Activated CD4-positive, alpha-beta T cell treated with anti-CD3 and anti-CD28 coated beads for 36 hours (primary cell): ENCODE measurements around the gene PWWP2B. TPM values are rescaled to one million over a fixed set of nuclear protein-coding genes. Genes with fewer than 3 reads are reported as not detected.

Experiments
- ATAC-seq: fragments of 200-7000 bp; cut with Tn5 transposase; one replicate; pipeline ENCODE4 v1.10.0; 2021; ENCODE audit warnings: mild to moderate bottlenecking, moderate library complexity
- CTCF ChIA-PET: fragments of 350-600 bp; sonication (Branson Sonifier 250); formaldehyde crosslinking; loops from one replicate; lab custom pipeline; 2021; ENCODE audit warnings: antibody characterized with exemption; lab: Charles Lee
- POLR2A ChIA-PET: fragments of 350-600 bp; sonication (Branson Sonifier 250); formaldehyde crosslinking; loops from one replicate; lab custom pipeline; 2021; ENCODE audit warnings: antibody characterized with exemption, inconsistent platforms; lab: Charles Lee
- DNase-seq: peaks from one replicate; pipeline ENCODE4 v3.0.0-alpha.2; 2020
- H3K27ac Mint-ChIP-seq: one replicate; pipeline ENCODE4 v1.8.0; 2021; ENCODE audit warnings: mixed read lengths
- H3K27me3 Mint-ChIP-seq: one replicate; pipeline ENCODE4 v1.8.0; 2021; ENCODE audit warnings: mixed read lengths
- H3K36me3 Mint-ChIP-seq: one replicate; pipeline ENCODE4 v1.8.0; 2021; ENCODE audit warnings: low read depth, mixed read lengths
- H3K4me1 Mint-ChIP-seq: one replicate; pipeline ENCODE4 v1.8.0; 2021; ENCODE audit warnings: mixed read lengths
- H3K4me3 Mint-ChIP-seq: one replicate; pipeline ENCODE4 v1.8.0; 2021; ENCODE audit warnings: mild to moderate bottlenecking, moderate library complexity, mixed read lengths
- H3K9me3 Mint-ChIP-seq: one replicate; pipeline ENCODE4 v1.8.0; 2021; ENCODE audit warnings: low read depth, mixed read lengths
- intact Hi-C, 2 experiments: fragments of 100-400 bp; cut with DNase I in 1 of 2; cut with micrococcal nuclease in 1 of 2; formaldehyde crosslinking; loops; one replicate each; pipeline versions ENCODE4 v1.14.2 to v1.15.1; 2022 to 2024; cut with DNase I, micrococcal nuclease
- total RNA-seq, 2 experiments: library from RNA; stranded (reverse); gene quantifications; one replicate each; pipeline ENCODE4 v1.2.3, GENCODE V29; 2021

The PWWP2B gene
- total RNA-seq, 2 experiments from 2014 or later, result 2.4 to 2.9 TPM

DNA sequence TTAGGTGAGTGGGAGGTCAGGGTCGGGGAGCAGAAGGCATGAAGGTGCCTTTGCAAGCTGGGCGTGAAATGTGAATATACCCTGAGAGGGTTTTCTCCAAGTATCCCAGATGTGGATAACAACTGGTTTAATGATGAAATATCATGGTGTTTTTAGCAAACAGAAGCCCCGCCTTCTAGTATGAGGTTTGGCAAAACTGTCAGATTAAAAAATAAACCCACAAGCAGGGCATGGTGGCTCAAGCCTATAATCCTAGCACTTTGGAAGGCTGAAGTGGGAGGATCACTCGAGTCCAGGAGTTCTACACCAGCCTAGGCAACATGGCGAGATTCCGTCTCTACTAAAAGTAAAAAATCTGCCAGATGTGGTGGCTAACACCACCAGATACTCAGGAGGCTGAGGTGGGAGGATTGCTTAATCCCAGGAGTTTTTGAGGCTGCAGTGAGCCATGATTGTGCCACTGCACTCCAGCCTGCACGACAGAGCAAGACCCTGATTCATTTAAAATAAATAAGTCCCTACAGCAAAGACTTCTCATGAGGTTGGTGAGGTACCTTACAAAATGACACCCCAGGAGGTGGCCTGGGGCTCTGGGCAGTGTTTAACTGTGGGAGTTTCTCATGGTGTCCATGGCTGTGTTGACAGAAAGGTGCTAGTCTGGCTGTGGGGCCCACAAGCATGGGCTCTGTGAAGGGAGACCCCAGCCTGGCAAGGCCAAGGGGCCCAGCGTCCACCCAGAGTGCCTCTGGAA lies 6.7 kb upstream of the PWWP2B start:
- ChIA-PET CTCF (interaction anchor here (1.1 kb wide), 1 partner anchor 53 kb away, joined by 6 read pairs; no protein-coding TSS in a partner anchor), POLR2A (no interaction called here)
- DNase-seq, result no peak
- Mint-ChIP-seq H3K4me3 (no peak overlapping the region), H3K9me3 (no peaks in the 10 kb centered on the region), H3K27ac (no peak overlapping the region), H3K4me1 (peaks cover 3% of the 10 kb centered on the region), H3K27me3 (no peaks in the 10 kb centered on the region), H3K36me3 (no peaks in the 10 kb centered on the region)
- no peak for ATAC-seq
- intact Hi-C loops, result no loop called here

- DNase-seq, result no peak
- no peak for ATAC-seq
- H3K9me3 Mint-ChIP-seq, result no peaks in the 10 kb centered on the region
- intact Hi-C loops, result no loop called here
- H3K27me3 Mint-ChIP-seq, result no peaks in the 10 kb centered on the region
- no peaks in the 10 kb centered on the region for H3K36me3 Mint-ChIP-seq
- H3K27ac Mint-ChIP-seq, result no peak overlapping the region
- no peak overlapping the region for H3K4me3 Mint-ChIP-seq
- ChIA-PET POLR2A (no interaction called here), CTCF (interaction anchor here (1.1 to 1.2 kb wide), 2 partner anchors 52 to 56 kb away, joined by 3 to 6 read pairs; no protein-coding TSS in a partner anchor)
- H3K4me1 Mint-ChIP-seq, result peaks cover 3% of the 10 kb centered on the region
Measured at GRCh38 chr10:132390921-132391675, 5.9 kb upstream of the PWWP2B start.

DNA sequence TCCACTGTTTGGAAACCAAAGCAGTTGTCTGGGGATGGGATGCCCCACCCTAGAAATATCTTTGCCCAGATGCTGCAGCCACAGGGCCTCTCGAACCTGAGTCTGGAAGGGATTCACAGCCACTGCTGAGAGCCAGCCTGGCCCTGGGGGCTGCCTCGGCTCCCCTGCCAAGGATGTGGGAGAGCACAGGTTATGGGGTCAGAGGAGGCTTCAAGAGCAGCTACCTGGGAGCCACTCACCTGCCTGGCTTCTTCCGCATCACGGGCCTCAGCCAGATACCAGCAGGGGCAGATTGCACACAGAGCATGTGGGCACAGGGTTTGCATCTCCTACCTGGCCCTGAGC lies 5.4 kb upstream of the PWWP2B start:
- Mint-ChIP-seq H3K27me3 (no peaks in the 10 kb centered on the region), H3K27ac (no peak overlapping the region), H3K4me3 (no peak overlapping the region), H3K36me3 (no peaks in the 10 kb centered on the region), H3K4me1 (peaks cover 3% of the 10 kb centered on the region), H3K9me3 (no peaks in the 10 kb centered on the region)
- ChIA-PET POLR2A (no interaction called here), CTCF (interaction anchor here (0.5 to 1.2 kb wide), 3 partner anchors 21 to 55 kb away, joined by 3 to 6 read pairs (median 3); no protein-coding TSS in a partner anchor)
- ATAC-seq (no peak), DNase-seq (no peak)
- intact Hi-C loops, result no loop called here

- no peak for ATAC-seq
- DNase-seq, result no peak
- intact Hi-C loops, result no loop called here
- Mint-ChIP-seq H3K4me1 (peaks cover 3% of the 10 kb centered on the region), H3K27ac (no peak overlapping the region), H3K36me3 (no peaks in the 10 kb centered on the region), H3K9me3 (no peaks in the 10 kb centered on the region), H3K4me3 (no peak overlapping the region), H3K27me3 (no peaks in the 10 kb centered on the region)
- ChIA-PET POLR2A (no interaction called here), CTCF (interaction anchor here (0.5 to 1.2 kb wide), 2 partner anchors 21 to 55 kb away, joined by 3 read pairs; no protein-coding TSS in a partner anchor)
Measured at GRCh38 chr10:132392184-132392800, 4.7 kb upstream of the PWWP2B start.

DNA sequence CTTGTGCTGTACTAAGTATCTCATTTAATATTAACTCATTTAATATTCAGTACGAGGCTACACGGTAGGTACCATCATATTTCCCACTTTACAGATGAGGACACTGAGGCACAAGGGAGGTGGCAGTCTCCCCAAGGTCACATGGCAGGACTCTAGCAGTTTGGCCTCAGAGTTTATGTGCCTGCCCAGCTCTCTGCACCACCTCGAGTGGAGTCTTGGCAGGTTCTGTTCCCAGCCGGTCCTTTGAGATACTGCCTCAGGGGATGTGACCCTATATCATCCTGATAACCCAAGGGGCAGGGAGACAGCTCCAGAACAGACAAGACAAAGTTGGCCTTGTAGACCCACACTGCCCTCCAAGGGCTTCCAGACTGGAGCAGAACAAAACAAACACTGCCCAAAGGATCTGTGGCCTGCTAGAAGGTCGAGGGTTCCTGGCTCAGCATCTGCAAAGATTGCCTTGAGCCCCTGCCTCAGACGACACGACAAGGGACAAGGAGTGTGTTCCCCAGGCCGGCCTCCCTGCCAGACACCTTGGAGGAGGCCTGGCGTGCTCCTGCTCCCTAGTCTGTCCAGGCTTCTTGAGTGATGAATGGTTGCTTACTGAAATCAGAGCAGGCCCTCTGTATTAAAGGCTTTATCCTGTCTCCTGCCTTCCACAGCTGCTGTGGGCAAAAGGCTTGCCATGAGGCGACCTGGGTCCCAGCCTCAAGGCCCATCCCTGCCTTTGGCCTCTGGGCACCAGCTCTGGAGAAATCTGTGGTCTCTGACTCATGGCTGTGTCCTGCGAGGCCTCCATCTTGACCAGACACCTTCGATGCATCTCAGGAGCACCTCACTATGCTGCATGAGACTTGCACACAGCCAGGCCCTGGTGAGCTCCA lies 3.9 kb upstream of the PWWP2B start:
- ATAC-seq (no peak), DNase-seq (no peak)
- ChIA-PET CTCF (no interaction called here), POLR2A (no interaction called here)
- Mint-ChIP-seq H3K27me3 (no peaks in the 10 kb centered on the region), H3K27ac (no peak overlapping the region), H3K36me3 (no peaks in the 10 kb centered on the region), H3K4me3 (no peak overlapping the region), H3K4me1 (peaks cover 4% of the 10 kb centered on the region), H3K9me3 (no peaks in the 10 kb centered on the region)
- intact Hi-C loops, result no loop called here

GRCh38 chr10:132393695-132394181 lies 3.3 kb upstream of the PWWP2B start:
- ChIA-PET CTCF (no interaction called here), POLR2A (interaction anchor here (0.7 kb wide), 1 partner anchor 51 kb away, joined by 3 read pairs; no protein-coding TSS in a partner anchor)
- no peak for ATAC-seq
- Mint-ChIP-seq H3K27ac (no peak overlapping the region), H3K4me3 (no peak overlapping the region), H3K4me1 (peaks cover 8% of the 10 kb centered on the region), H3K36me3 (no peaks in the 10 kb centered on the region), H3K27me3 (no peaks in the 10 kb centered on the region), H3K9me3 (no peaks in the 10 kb centered on the region)
- intact Hi-C loops, result loop anchor here in 1 of 2 experiments (2.0 kb wide), 1 partner anchor 53 kb away; no protein-coding TSS in a partner anchor
- DNase-seq, result no peak

DNA sequence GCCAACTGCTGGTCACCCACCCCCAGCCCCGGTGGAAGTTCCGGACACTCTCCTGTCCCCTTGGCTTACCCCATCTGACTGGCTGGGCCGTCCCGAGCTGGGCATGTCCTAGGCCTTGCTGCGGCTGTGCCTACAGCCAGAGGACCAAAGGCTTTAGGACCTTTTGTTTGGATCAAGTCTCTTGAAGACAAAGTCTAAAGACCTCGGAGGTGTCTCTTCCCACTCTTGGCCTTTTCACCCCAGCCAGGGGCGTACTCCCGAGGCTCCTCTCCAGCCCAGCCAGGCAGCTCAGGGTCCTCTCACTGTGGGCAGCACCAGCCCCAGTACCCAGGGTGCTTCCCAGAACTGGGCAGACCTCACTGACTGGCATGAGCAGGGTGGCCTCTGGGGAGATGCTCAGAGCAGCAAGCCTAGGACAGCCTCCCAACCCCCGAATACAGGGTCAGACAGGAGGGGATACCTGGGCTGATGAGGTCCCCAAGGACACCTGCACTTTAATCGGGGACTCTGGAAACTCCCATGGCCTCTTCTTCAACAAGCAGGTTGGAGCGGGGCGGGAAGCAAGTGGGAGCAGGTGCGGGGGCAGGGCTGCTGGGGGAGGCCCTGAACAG lies 2.7 kb upstream of the PWWP2B start:
- Mint-ChIP-seq H3K4me3 (no peak overlapping the region), H3K27me3 (no peaks in the 10 kb centered on the region), H3K27ac (no peak overlapping the region), H3K36me3 (no peaks in the 10 kb centered on the region), H3K9me3 (no peaks in the 10 kb centered on the region), H3K4me1 (peaks cover 8% of the 10 kb centered on the region)
- DNase-seq (no peak), ATAC-seq (no peak)
- POLR2A ChIA-PET, result interaction anchor here (0.7 kb wide), 1 partner anchor 51 kb away, joined by 3 read pairs; no protein-coding TSS in a partner anchor
- CTCF ChIA-PET, result no interaction called here
- intact Hi-C loops, result loop anchor here in 1 of 2 experiments (2.0 kb wide), 1 partner anchor 52 kb away; no protein-coding TSS in a partner anchor

- Mint-ChIP-seq H3K36me3 (no peaks in the 10 kb centered on the region), H3K4me1 (peaks cover 13% of the 10 kb centered on the region), H3K4me3 (peak overlapping the region; percentile 8), H3K9me3 (no peaks in the 10 kb centered on the region), H3K27me3 (no peaks in the 10 kb centered on the region), H3K27ac (no peak overlapping the region)
- DNase-seq, result no peak
- intact Hi-C loops, result loop anchor here in 1 of 2 experiments (2.0 kb wide), 1 partner anchor 52 kb away; no protein-coding TSS in a partner anchor
- ChIA-PET POLR2A (no interaction called here), CTCF (no interaction called here)
- no peak for ATAC-seq
Measured at GRCh38 chr10:132394936-132395703, 1.9 kb upstream of the PWWP2B start.

- no peaks in the 10 kb centered on the region for H3K9me3 Mint-ChIP-seq
- no peaks in the 10 kb centered on the region for H3K36me3 Mint-ChIP-seq
- CTCF ChIA-PET, result no interaction called here
- no peak for ATAC-seq
- intact Hi-C loops, result loop anchor here (1.0 to 2.0 kb wide), 4 partner anchors 51 to 141 kb away; partner anchors contain the start of genes INPP5A (in 1 of the 2) and LRRC27 (in 1 of the 2)
- H3K27me3 Mint-ChIP-seq, result no peaks in the 10 kb centered on the region
- H3K27ac Mint-ChIP-seq, result no peak overlapping the region
- POLR2A ChIA-PET, result no interaction called here
- H3K4me1 Mint-ChIP-seq, result peaks cover 13% of the 10 kb centered on the region
- peak; percentile 43 for DNase-seq
- H3K4me3 Mint-ChIP-seq, result no peak overlapping the region
Measured at GRCh38 chr10:132395704-132396493, 1.1 kb upstream of the PWWP2B start.
